Measurements from ENCODE around the gene KCNF1.

DNA sequence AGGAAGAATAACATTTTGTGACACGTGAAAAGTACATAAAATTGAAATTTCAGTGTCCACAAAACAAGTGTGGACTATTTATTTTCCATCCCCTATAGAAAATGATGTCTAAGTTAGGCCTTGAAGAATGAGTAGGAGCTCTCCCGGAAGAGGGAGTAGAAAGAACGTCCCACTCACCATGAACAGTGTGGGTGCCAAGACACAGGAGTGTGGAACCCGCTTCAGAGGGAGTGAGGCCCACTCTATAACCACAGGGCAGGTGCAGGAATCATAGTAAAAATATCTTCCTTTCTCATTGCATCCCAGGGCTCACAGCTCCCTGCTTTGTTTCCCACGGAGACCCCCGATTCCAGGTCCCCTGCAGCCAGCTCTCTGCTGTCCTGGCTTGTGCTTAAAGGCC lies 5.2 kb downstream of the KCNF1 start:
- TF ChIP-seq POLR2AphosphoS5 (IDR thresholded peaks at IDR 0.05; ENCODE audit: low read depth, low read length) (no peak), POLR2A (IDR thresholded peaks at IDR 0.05; ENCODE audit: low read depth, low read length) (no peak), TAF1 (IDR thresholded peaks at IDR 0.05; ENCODE audit: borderline replicate concordance, low read depth, low read length) (no peak)

Data from GM12892 (cell line).